Measurements from ENCODE around the gene NDUFS6.

GRCh38 chr5:1788200-1788599 is 13.0 kb upstream of the NDUFS6 start:
- TF ChIP-seq, protein P1, sequence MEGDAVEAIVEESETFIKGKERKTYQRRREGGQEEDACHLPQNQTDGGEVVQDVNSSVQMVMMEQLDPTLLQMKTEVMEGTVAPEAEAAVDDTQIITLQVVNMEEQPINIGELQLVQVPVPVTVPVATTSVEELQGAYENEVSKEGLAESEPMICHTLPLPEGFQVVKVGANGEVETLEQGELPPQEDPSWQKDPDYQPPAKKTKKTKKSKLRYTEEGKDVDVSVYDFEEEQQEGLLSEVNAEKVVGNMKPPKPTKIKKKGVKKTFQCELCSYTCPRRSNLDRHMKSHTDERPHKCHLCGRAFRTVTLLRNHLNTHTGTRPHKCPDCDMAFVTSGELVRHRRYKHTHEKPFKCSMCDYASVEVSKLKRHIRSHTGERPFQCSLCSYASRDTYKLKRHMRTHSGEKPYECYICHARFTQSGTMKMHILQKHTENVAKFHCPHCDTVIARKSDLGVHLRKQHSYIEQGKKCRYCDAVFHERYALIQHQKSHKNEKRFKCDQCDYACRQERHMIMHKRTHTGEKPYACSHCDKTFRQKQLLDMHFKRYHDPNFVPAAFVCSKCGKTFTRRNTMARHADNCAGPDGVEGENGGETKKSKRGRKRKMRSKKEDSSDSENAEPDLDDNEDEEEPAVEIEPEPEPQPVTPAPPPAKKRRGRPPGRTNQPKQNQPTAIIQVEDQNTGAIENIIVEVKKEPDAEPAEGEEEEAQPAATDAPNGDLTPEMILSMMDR (IDR thresholded peaks at IDR 0.05; ENCODE audit: poor library complexity, severe bottlenecking): no peak
- TF ChIP-seq REST (IDR thresholded peaks at IDR 0.05; ENCODE audit: borderline replicate concordance) (no peak), TAF1 (IDR thresholded peaks at IDR 0.05; ENCODE audit: low read depth) (no peak)

Data from neural cell (in vitro differentiated cells).